ENCODE data around the gene TBC1D19. TPM values are rescaled to one million over a fixed set of nuclear protein-coding genes. Genes with fewer than 3 reads are reported as not detected.
"Not testable (repeated sequence)": the region's sequence is repeated elsewhere in the genome, so short reads cannot be mapped to it uniquely, and the experiment has no call there.

Gene TBC1D19
- total RNA-seq, 1 donor from 2014 or later: 8.3 TPM

- DNase-seq (ENCODE audit: low spot score): not testable (repeated sequence)
Observed at GRCh38 chr4:26679040-26679695, 95.3 kb downstream of the TBC1D19 start.

GRCh38 chr4:26682436-26682835 is 98.6 kb downstream of the TBC1D19 start:
- DNase-seq (ENCODE audit: low spot score): no peak

GRCh38 chr4:26685250-26685649 is 101.4 kb downstream of the TBC1D19 start:
- no peak for DNase-seq (ENCODE audit: low spot score)

GRCh38 chr4:26687728-26688127 is 103.8 kb downstream of the TBC1D19 start:
- DNase-seq (ENCODE audit: low spot score): no peak

GRCh38 chr4:26690506-26690905 is 106.6 kb downstream of the TBC1D19 start:
- DNase-seq (ENCODE audit: low spot score): no peak

- DNase-seq (ENCODE audit: low spot score): no peak
Observed at GRCh38 chr4:26692014-26692726, 108.3 kb downstream of the TBC1D19 start.

- not testable (repeated sequence) for DNase-seq (ENCODE audit: low spot score)
Observed at GRCh38 chr4:26694131-26694530, 110.2 kb downstream of the TBC1D19 start.

GRCh38 chr4:26700110-26700509 is 116.2 kb downstream of the TBC1D19 start:
- DNase-seq (ENCODE audit: low spot score): no peak

GRCh38 chr4:26701095-26701494 is 117.2 kb downstream of the TBC1D19 start:
- DNase-seq (ENCODE audit: low spot score): no peak

- DNase-seq (ENCODE audit: low spot score): no peak
Observed at GRCh38 chr4:26701786-26702227, 117.9 kb downstream of the TBC1D19 start.

GRCh38 chr4:26707342-26707741 is 123.5 kb downstream of the TBC1D19 start:
- DNase-seq (ENCODE audit: low spot score): no peak

- no peak for DNase-seq (ENCODE audit: low spot score)
Observed at GRCh38 chr4:26709246-26709645, 125.4 kb downstream of the TBC1D19 start.

- no peak for DNase-seq (ENCODE audit: low spot score)
Observed at GRCh38 chr4:26713563-26714151, 129.8 kb downstream of the TBC1D19 start.

- no peak for DNase-seq (ENCODE audit: low spot score)
Observed at GRCh38 chr4:26715636-26716242, 131.9 kb downstream of the TBC1D19 start.

- no peak for DNase-seq (ENCODE audit: low spot score)
Observed at GRCh38 chr4:26717332-26717731, 133.4 kb downstream of the TBC1D19 start.

- DNase-seq (ENCODE audit: low spot score): no peak
Observed at GRCh38 chr4:26719954-26720552, 136.2 kb downstream of the TBC1D19 start.

GRCh38 chr4:26721685-26722084 is 137.8 kb downstream of the TBC1D19 start:
- no peak for DNase-seq (ENCODE audit: low spot score)

- no peak for DNase-seq (ENCODE audit: low spot score)
Observed at GRCh38 chr4:26723216-26723615, 139.3 kb downstream of the TBC1D19 start.

- DNase-seq (ENCODE audit: low spot score): no peak
Observed at GRCh38 chr4:26724534-26724933, 140.7 kb downstream of the TBC1D19 start.

- DNase-seq (ENCODE audit: low spot score): no peak
Observed at GRCh38 chr4:26726655-26727387, 142.9 kb downstream of the TBC1D19 start.

GRCh38 chr4:26727844-26728243 is 144.0 kb downstream of the TBC1D19 start:
- no peak for DNase-seq (ENCODE audit: low spot score)
